GM12891 (cell line): ENCODE measurements around the gene RANBP17.
"Not testable (repeated sequence)": the region's sequence is repeated elsewhere in the genome, so short reads cannot be mapped to it uniquely, and the experiment has no call there.

ENCODE experiments used
- DNase-seq: peaks from one replicate; pipeline ENCODE4 v3.0.0; 2011; ENCODE audit warnings: low spot score; ENCODE audit not compliant: insufficient read length
- FAIRE-seq: peaks from 2 replicates; lab custom pipeline; 2011; peaks lifted over from hg19 to GRCh38; lab: Jason Lieb, UNC
- PAX5 ChIP-seq: IDR thresholded peaks from 2 replicates; pipeline ENCODE4 v1.6.1; 2011; ENCODE audit warnings: low read length, moderate library complexity, mild to moderate bottlenecking; ENCODE audit not compliant: insufficient read depth, severe bottlenecking
- POLR2A ChIP-seq: IDR thresholded peaks from 2 replicates; pipeline ENCODE4 v1.6.1; 2011; ENCODE audit warnings: low read depth, low read length, control low read depth
- POLR2AphosphoS5 ChIP-seq: IDR thresholded peaks from 2 replicates; pipeline ENCODE4 v1.6.1; 2011; ENCODE audit warnings: low read depth, low read length, control low read depth
- POU2F2 ChIP-seq: IDR thresholded peaks from 2 replicates; pipeline ENCODE4 v1.6.1; 2011; ENCODE audit warnings: low read depth, mild to moderate bottlenecking, control low read depth, low read length, moderate library complexity
- SPI1 ChIP-seq: IDR thresholded peaks from 2 replicates; pipeline ENCODE4 v1.6.1; 2011; ENCODE audit warnings: low read depth, low read length, control low read depth
- TAF1 ChIP-seq: IDR thresholded peaks from 2 replicates; pipeline ENCODE4 v1.6.1; 2011; ENCODE audit warnings: low read depth, low read length, control low read depth

Gene RANBP17

GRCh38 chr5:170861667-170861916 is 226 bp upstream of the RANBP17 start:
- no peak for TF ChIP-seq PAX5
- TF ChIP-seq TAF1, result no peak
- TF ChIP-seq POLR2A, result no peak
- TF ChIP-seq POU2F2, result no peak
- DNase-seq, result no peak
- no peak for FAIRE-seq

GRCh38 chr5:170863646-170864045 is 1.8 kb downstream of the RANBP17 start:
- no peak for TF ChIP-seq POLR2AphosphoS5
- no peak for TF ChIP-seq PAX5
- TF ChIP-seq POU2F2, result no peak
- no peak for TF ChIP-seq SPI1
- no peak for FAIRE-seq
- no peak for DNase-seq

GRCh38 chr5:170865622-170866021 is 3.8 kb downstream of the RANBP17 start:
- FAIRE-seq (no peak), DNase-seq (no peak)
- no peak for TF ChIP-seq POLR2AphosphoS5
- TF ChIP-seq POLR2A, result no peak
- TF ChIP-seq TAF1, result no peak
- no peak for TF ChIP-seq PAX5
- no peak for TF ChIP-seq POU2F2
- TF ChIP-seq SPI1, result no peak

- TF ChIP-seq POLR2A (no peak), SPI1 (no peak), PAX5 (no peak), POLR2AphosphoS5 (no peak), TAF1 (no peak)
- FAIRE-seq, result no peak
- DNase-seq, result no peak
Observed at GRCh38 chr5:170867825-170868224, 6.0 kb downstream of the RANBP17 start.

GRCh38 chr5:170870390-170870789 is 8.6 kb downstream of the RANBP17 start:
- not testable (repeated sequence) for FAIRE-seq, DNase-seq

GRCh38 chr5:170874017-170874416 is 12.2 kb downstream of the RANBP17 start:
- DNase-seq (no peak), FAIRE-seq (no peak)
- TF ChIP-seq POLR2A (no peak), POLR2AphosphoS5 (no peak), POU2F2 (no peak), SPI1 (no peak), PAX5 (no peak), TAF1 (no peak)

GRCh38 chr5:170875811-170876210 is 14.0 kb downstream of the RANBP17 start:
- DNase-seq (no peak), FAIRE-seq (no peak)
- TF ChIP-seq SPI1, result no peak
- TF ChIP-seq POU2F2, result no peak
- TF ChIP-seq POLR2AphosphoS5, result no peak
- TF ChIP-seq PAX5, result no peak
- no peak for TF ChIP-seq TAF1
- no peak for TF ChIP-seq POLR2A

- FAIRE-seq (no peak), DNase-seq (no peak)
- TF ChIP-seq POLR2AphosphoS5, result no peak
- TF ChIP-seq POU2F2, result no peak
- TF ChIP-seq SPI1, result no peak
- TF ChIP-seq PAX5, result no peak
- TF ChIP-seq TAF1, result no peak
- no peak for TF ChIP-seq POLR2A
Observed at GRCh38 chr5:170880084-170880483, 18.3 kb downstream of the RANBP17 start.

- FAIRE-seq, result no peak
- TF ChIP-seq SPI1 (no peak), TAF1 (no peak), POU2F2 (no peak), PAX5 (no peak), POLR2A (no peak)
- no peak for DNase-seq
Observed at GRCh38 chr5:170882345-170882744, 20.5 kb downstream of the RANBP17 start.

GRCh38 chr5:170885256-170885655 is 23.4 kb downstream of the RANBP17 start:
- no peak for TF ChIP-seq POLR2AphosphoS5
- TF ChIP-seq TAF1, result no peak
- TF ChIP-seq POLR2A, result no peak
- no peak for TF ChIP-seq POU2F2
- no peak for TF ChIP-seq SPI1
- no peak for TF ChIP-seq PAX5
- FAIRE-seq, result no peak
- no peak for DNase-seq

- FAIRE-seq (no peak), DNase-seq (no peak)
- TF ChIP-seq SPI1 (no peak), POLR2AphosphoS5 (no peak), TAF1 (no peak), PAX5 (no peak), POU2F2 (no peak), POLR2A (no peak)
Observed at GRCh38 chr5:170885809-170886208, 24.0 kb downstream of the RANBP17 start.
